Esophagus muscularis mucosa (tissue), 4 donors: ENCODE measurements around the gene CELF2. TPM values are rescaled to one million over a fixed set of nuclear protein-coding genes. Genes with fewer than 3 reads are reported as not detected.

Experiments used
- DNase-seq: peaks from one replicate; pipeline ENCODE4 v3.0.0-alpha.2; 2017; ENCODE audit errors: extremely low spot score
- H3K27ac ChIP-seq, 4 donors: fragments of 200-600 bp; sonication (generic); replicated peaks in 1 of 4; 1 replicate in 3 of 4; 2 replicates in 1 of 4; pipeline ENCODE4 v1.5.1; 2016 to 2019; ENCODE audit warnings: mild to moderate bottlenecking in 1 of 4
- H3K27me3 ChIP-seq, 4 donors: fragments of 200-600 bp; sonication (generic); one replicate each; pipeline versions ENCODE4 v1.5.1 to v1.6.0; 2016 to 2019
- H3K36me3 ChIP-seq, 4 donors: fragments of 200-600 bp; sonication (generic); one replicate each; pipeline ENCODE4 v1.5.1; 2016 to 2019
- H3K4me1 ChIP-seq, 4 donors: fragments of 200-600 bp; sonication (generic); one replicate each; pipeline ENCODE4 v1.5.1; 2016 to 2019
- H3K4me3 ChIP-seq, 4 donors: fragments of 200-600 bp; sonication (generic); 1 replicate in 2 of 4; 2 replicates in 2 of 4; pipeline ENCODE4 v1.5.1; 2016 to 2019; ENCODE audit warnings: mild to moderate bottlenecking in 4 of 4, moderate library complexity in 1 of 4
- H3K9me3 ChIP-seq, 4 donors: fragments of 200-600 bp; sonication (generic); 1 replicate in 3 of 4; 2 replicates in 1 of 4; pipeline ENCODE4 v1.5.1; 2016 to 2019
- CTCF ChIP-seq, 3 experiments: fragments of 200-600 bp in 2 of 3; fragments of 450-650 bp in 1 of 3; sonication (generic) in 2 of 3; IDR thresholded peaks; one replicate each; pipeline ENCODE4 v1.5.1; 2017 to 2019; ENCODE audit warnings: antibody characterized with exemption in 3 of 3, mild to moderate bottlenecking in 2 of 3, moderate library complexity in 1 of 3
- EP300 ChIP-seq: sonication (generic); formaldehyde crosslinking; IDR thresholded peaks from one replicate; pipeline ENCODE4 v1.6.1; 2017; ENCODE audit warnings: antibody characterized with exemption
- POLR2A ChIP-seq: fragments of 450-650 bp; IDR thresholded peaks from one replicate; pipeline ENCODE4 v1.6.1; 2017; ENCODE audit warnings: antibody characterized with exemption, moderate library complexity, mild to moderate bottlenecking, low read depth
- POLR2AphosphoS5 ChIP-seq, 2 donors: sonication (generic); formaldehyde crosslinking; IDR thresholded peaks; one replicate each; pipeline ENCODE4 v1.6.1; 2017; ENCODE audit warnings: antibody characterized with exemption in 2 of 2
- WGBS: methylation state at CpG from one replicate; pipeline ENCODE4 v1.1.5; 2018; 5-methylcytosine and 5-hydroxymethylcytosine counted together
- intact Hi-C: fragments of 100-400 bp; cut with DNase I; formaldehyde crosslinking; loops from one replicate; pipeline ENCODE4 v1.15.1; 2023
- total RNA-seq, 4 donors: library from RNA; depleted of rRNA; stranded (reverse); fragments of >200 nt; gene quantifications; one replicate each; pipeline versions ENCODE4 v1.1.0 to v1.2.1, GENCODE V29; 2016

The CELF2 gene
- total RNA-seq, 4 donors from 2014 or later = 81.8 to 128 (median 104) TPM

- intact Hi-C loops = loop anchor here (10.0 kb wide), 2 partner anchors 97 to 217 kb away; no protein-coding TSS in a partner anchor
- DNase-seq = no peak
- Histone ChIP-seq H3K27me3 (no peaks in the 10 kb centered on the region), H3K4me1 (peaks cover 10 to 32% (median 23%) of the 10 kb centered on the region in 4 donors), H3K9me3 (no peaks in the 10 kb centered on the region), H3K4me3 (no peak overlapping the region), H3K27ac (peak overlapping the region; percentile 44 to 93 (median 68)), H3K36me3 (no peaks in the 10 kb centered on the region)
- 68% methylated on average over 3 of the region's 3 CpGs for WGBS
- TF ChIP-seq EP300 (no peak), POLR2AphosphoS5 (IDR thresholded peaks at IDR 0.05) (no peak), CTCF (IDR thresholded peaks at IDR 0.05) (no peak), POLR2A (no peak)
Observed at GRCh38 chr10:11011984-11012383, 5.7 kb upstream of the CELF2 start.

DNA sequence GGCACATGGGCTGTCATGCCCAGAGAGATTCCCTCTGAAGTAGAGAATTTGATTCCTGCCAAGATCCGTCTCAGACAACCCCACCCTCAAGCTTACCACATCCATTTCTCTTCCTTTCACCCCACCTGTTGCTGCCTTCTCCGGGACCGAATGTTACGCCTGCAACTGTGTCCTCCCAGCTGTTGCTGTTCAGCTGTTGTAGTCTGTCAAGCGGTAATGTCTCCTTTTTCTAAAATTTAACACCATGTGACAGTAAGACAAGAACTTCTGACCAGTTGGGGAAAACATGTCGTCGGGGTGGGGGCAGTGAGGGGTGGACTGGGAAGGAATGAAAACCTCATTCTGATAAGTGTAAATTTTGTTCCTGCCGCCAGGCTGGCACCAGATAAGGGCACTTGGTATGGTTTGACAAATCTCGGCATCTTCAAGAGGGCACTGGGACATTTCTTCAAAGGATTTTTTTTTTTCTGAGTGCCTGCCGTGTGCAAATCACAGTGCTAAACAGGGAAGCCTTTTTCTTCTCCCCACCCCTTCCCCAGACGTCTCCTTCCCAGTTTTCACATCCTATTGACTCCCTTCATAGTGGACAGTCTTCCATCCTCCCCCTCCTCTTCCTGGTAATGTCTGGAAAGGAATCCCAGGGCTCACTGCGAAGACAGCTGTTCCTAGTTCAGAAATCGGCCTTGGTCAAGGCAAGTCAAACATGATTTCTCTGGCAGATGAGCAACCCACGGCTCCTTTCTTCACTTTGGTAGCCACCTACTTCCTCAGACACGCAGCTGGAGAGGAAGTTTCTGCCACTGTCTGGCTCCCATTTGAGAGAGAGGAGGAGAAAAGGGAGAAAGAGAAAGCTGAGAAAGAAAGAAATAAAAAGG lies 5.0 kb upstream of the CELF2 start:
- no peaks in the 10 kb centered on the region for H3K36me3 ChIP-seq
- 58% methylated on average over 15 of the region's 15 CpGs for WGBS
- DNase-seq = peak; percentile 87
- H3K4me3 ChIP-seq = peak overlapping the region in 1 of 4 donors; percentile 3
- H3K9me3 ChIP-seq = no peaks in the 10 kb centered on the region
- H3K4me1 ChIP-seq = peaks cover 15 to 37% (median 28%) of the 10 kb centered on the region in 4 donors
- H3K27ac ChIP-seq = peak overlapping the region; percentile 44 to 93 (median 68)
- TF ChIP-seq POLR2AphosphoS5 (IDR thresholded peaks at IDR 0.05) = peak in 1 of 2 donors; percentile 21
- TF ChIP-seq POLR2A = no peak
- no peak for TF ChIP-seq CTCF (IDR thresholded peaks at IDR 0.05)
- intact Hi-C loops = loop anchor here (10.0 kb wide), 2 partner anchors 98 to 218 kb away; no protein-coding TSS in a partner anchor
- H3K27me3 ChIP-seq = no peaks in the 10 kb centered on the region

DNA sequence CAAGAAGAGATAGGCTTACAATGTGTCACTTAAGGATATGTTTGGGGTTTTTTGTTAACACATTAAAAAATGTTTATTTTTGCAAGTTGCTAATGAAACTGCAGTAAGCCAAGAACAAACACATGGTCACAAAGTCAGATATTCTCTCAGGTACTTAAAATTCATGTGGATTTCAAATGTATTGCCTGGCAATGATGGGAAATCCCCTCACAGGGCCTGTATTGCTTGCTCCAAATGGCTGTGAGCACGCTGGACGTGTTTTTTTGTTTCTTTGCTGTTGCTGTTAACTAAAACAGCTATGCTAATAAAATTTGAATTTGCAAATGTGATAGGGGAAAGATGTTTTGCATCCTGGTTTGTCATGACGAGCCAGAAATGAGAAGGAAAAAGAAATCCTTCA lies 3.8 kb upstream of the CELF2 start:
- Histone ChIP-seq H3K27me3 (no peaks in the 10 kb centered on the region), H3K4me3 (no peak overlapping the region), H3K9me3 (no peaks in the 10 kb centered on the region), H3K36me3 (no peaks in the 10 kb centered on the region), H3K27ac (peak overlapping the region in 3 of 4 donors; percentile 20 to 93 (median 42)), H3K4me1 (peaks cover 15 to 37% (median 29%) of the 10 kb centered on the region in 4 donors)
- WGBS = 91% methylated on average over 3 of the region's 3 CpGs
- intact Hi-C loops = loop anchor here (10.0 kb wide), 2 partner anchors 99 to 219 kb away; no protein-coding TSS in a partner anchor
- TF ChIP-seq EP300 (no peak), POLR2AphosphoS5 (IDR thresholded peaks at IDR 0.05) (no peak), POLR2A (no peak), CTCF (IDR thresholded peaks at IDR 0.05) (no peak)
- peak; percentile 34 for DNase-seq

GRCh38 chr10:11014671-11015445 lies 2.8 kb upstream of the CELF2 start:
- H3K4me1 ChIP-seq = peaks cover 15 to 39% (median 35%) of the 10 kb centered on the region in 4 donors

More at GRCh38 chr10:11014671-11015445, 2.8 kb upstream of the CELF2 start:
- intact Hi-C loops = loop anchor here (5.0 to 10.0 kb wide), 3 partner anchors 100 to 220 kb away; no protein-coding TSS in a partner anchor
- Histone ChIP-seq H3K36me3 (no peaks in the 10 kb centered on the region), H3K9me3 (no peaks in the 10 kb centered on the region), H3K4me3 (no peak overlapping the region), H3K27me3 (no peaks in the 10 kb centered on the region), H3K27ac (peak overlapping the region; percentile 20 to 93 (median 64))
- WGBS = 76% methylated on average over 14 of the region's 14 CpGs
- no peak for DNase-seq
- TF ChIP-seq EP300 (no peak), POLR2AphosphoS5 (IDR thresholded peaks at IDR 0.05) (peak in 1 of 2 donors; percentile 13)
